ENCODE measurements around the gene TM4SF5.

The TM4SF5 gene

GRCh38 chr17:4777969-4778760 lies 6.5 kb downstream of the TM4SF5 start:
- H3K9ac ChIP-seq (ENCODE audit: low read depth, low read length, poor library complexity, severe bottlenecking): no peak overlapping the region
- no peak for TF ChIP-seq CTCF (conservative IDR thresholded peaks at IDR 0.05; ENCODE audit: low read length)
- TF ChIP-seq EZH2phosphoT487 (IDR thresholded peaks at IDR 0.05; ENCODE audit: borderline replicate concordance): no peak
- no peaks in the 10 kb centered on the region for H3F3A ChIP-seq (ENCODE audit: low read depth)
- no peak overlapping the region for H2AFZ ChIP-seq (ENCODE audit: low read length)
- H3K4me3 ChIP-seq (ENCODE audit: low read length, poor library complexity, severe bottlenecking): no peak overlapping the region
- H4K20me1 ChIP-seq (ENCODE audit: insufficient read depth, low read length, poor library complexity, severe bottlenecking): no peaks in the 10 kb centered on the region
- no peaks in the 10 kb centered on the region for H3K9me2 ChIP-seq (replicated peaks; ENCODE audit: low read depth, low read length)
- no peak overlapping the region for H3K4me2 ChIP-seq (ENCODE audit: low read depth, low read length, poor library complexity, severe bottlenecking)
- no peaks in the 10 kb centered on the region for H3K9me3 ChIP-seq (ENCODE audit: insufficient read depth, low read depth, low read length)
- H3K4me1 ChIP-seq (ENCODE audit: insufficient read depth, low read length, poor library complexity, severe bottlenecking): no peaks in the 10 kb centered on the region
- no peaks in the 10 kb centered on the region for H3K79me2 ChIP-seq (ENCODE audit: insufficient read depth, low read length)
- H3K36me3 ChIP-seq (ENCODE audit: insufficient read depth, low read length): no peaks in the 10 kb centered on the region
- no peaks in the 10 kb centered on the region for H3K27me3 ChIP-seq (ENCODE audit: insufficient read depth, low read length, poor library complexity, severe bottlenecking)

- Histone ChIP-seq H3K4me3 (ENCODE audit: low read length, poor library complexity, severe bottlenecking) (no peak overlapping the region), H2AFZ (ENCODE audit: low read length) (no peak overlapping the region), H3K4me2 (ENCODE audit: low read depth, low read length, poor library complexity, severe bottlenecking) (no peak overlapping the region), H4K20me1 (ENCODE audit: insufficient read depth, low read length, poor library complexity, severe bottlenecking) (no peaks in the 10 kb centered on the region), H3K36me3 (ENCODE audit: insufficient read depth, low read length) (no peaks in the 10 kb centered on the region), H3K4me1 (ENCODE audit: insufficient read depth, low read length, poor library complexity, severe bottlenecking) (no peaks in the 10 kb centered on the region), H3K9ac (ENCODE audit: low read depth, low read length, poor library complexity, severe bottlenecking) (no peak overlapping the region), H3K9me2 (replicated peaks; ENCODE audit: low read depth, low read length) (no peaks in the 10 kb centered on the region), H3K79me2 (ENCODE audit: insufficient read depth, low read length) (no peaks in the 10 kb centered on the region), H3K9me3 (ENCODE audit: insufficient read depth, low read depth, low read length) (no peaks in the 10 kb centered on the region), H3F3A (ENCODE audit: low read depth) (no peaks in the 10 kb centered on the region), H3K27me3 (ENCODE audit: insufficient read depth, low read length, poor library complexity, severe bottlenecking) (no peaks in the 10 kb centered on the region)
- TF ChIP-seq CTCF (conservative IDR thresholded peaks at IDR 0.05; ENCODE audit: low read length): no peak
- no peak for TF ChIP-seq EZH2phosphoT487 (IDR thresholded peaks at IDR 0.05; ENCODE audit: borderline replicate concordance)
Observed at GRCh38 chr17:4780325-4780955, 8.8 kb downstream of the TM4SF5 start.

GRCh38 chr17:4782652-4783051 lies 11.0 kb downstream of the TM4SF5 start:
- no peak overlapping the region for H3K4me3 ChIP-seq (ENCODE audit: low read length, poor library complexity, severe bottlenecking)
- no peaks in the 10 kb centered on the region for H4K20me1 ChIP-seq (ENCODE audit: insufficient read depth, low read length, poor library complexity, severe bottlenecking)
- H3K9me2 ChIP-seq (replicated peaks; ENCODE audit: low read depth, low read length): no peaks in the 10 kb centered on the region
- H3F3A ChIP-seq (ENCODE audit: low read depth): no peaks in the 10 kb centered on the region
- no peak overlapping the region for H3K9ac ChIP-seq (ENCODE audit: low read depth, low read length, poor library complexity, severe bottlenecking)
- no peaks in the 10 kb centered on the region for H3K27me3 ChIP-seq (ENCODE audit: insufficient read depth, low read length, poor library complexity, severe bottlenecking)
- TF ChIP-seq EZH2phosphoT487 (IDR thresholded peaks at IDR 0.05; ENCODE audit: borderline replicate concordance) (no peak), CTCF (conservative IDR thresholded peaks at IDR 0.05; ENCODE audit: low read length) (no peak)
- no peaks in the 10 kb centered on the region for H3K4me1 ChIP-seq (ENCODE audit: insufficient read depth, low read length, poor library complexity, severe bottlenecking)
- no peak overlapping the region for H3K4me2 ChIP-seq (ENCODE audit: low read depth, low read length, poor library complexity, severe bottlenecking)
- no peaks in the 10 kb centered on the region for H3K9me3 ChIP-seq (ENCODE audit: insufficient read depth, low read depth, low read length)
- H3K36me3 ChIP-seq (ENCODE audit: insufficient read depth, low read length): no peaks in the 10 kb centered on the region
- no peaks in the 10 kb centered on the region for H3K79me2 ChIP-seq (ENCODE audit: insufficient read depth, low read length)
- no peak overlapping the region for H2AFZ ChIP-seq (ENCODE audit: low read length)
